ENCODE data around the gene SLC1A4.

- TF ChIP-seq POLR2A (IDR thresholded peaks at IDR 0.05) (no peak), CTCF (IDR thresholded peaks at IDR 0.05) (no peak)
Measured at GRCh38 chr2:64975232-64975821, 13.9 kb upstream of the SLC1A4 start.

All from thyroid gland (tissue), 4 donors.